Neural cell (in vitro differentiated cells): ENCODE data around the gene TSPAN17. TPM values are rescaled to one million over a fixed set of nuclear protein-coding genes. Genes with fewer than 3 reads are reported as not detected.

ENCODE experiments used
- H2AFZ ChIP-seq: fragments of 200-600, 300-800 bp; sonication (generic), shearing (Covaris generic); 2 replicates; pipeline ENCODE4 v1.6.0; 2014; ENCODE audit warnings: low read depth, mild to moderate bottlenecking, antibody characterized with exemption, low read length, moderate library complexity
- H3F3A ChIP-seq: fragments of 200-600 bp; shearing (Covaris generic); 2 replicates; pipeline ENCODE4 v1.6.1; 2016; ENCODE audit warnings: mild to moderate bottlenecking, moderate library complexity, mixed read lengths, antibody characterized with exemption, low read length; ENCODE audit not compliant: insufficient read depth, poor library complexity, severe bottlenecking
- H3K27ac ChIP-seq: fragments of 200-600, 300-800 bp; sonication (generic), shearing (Covaris generic); 2 replicates; pipeline ENCODE4 v1.5.1; 2014; ENCODE audit warnings: mild to moderate bottlenecking, low read length, moderate library complexity
- H3K27me3 ChIP-seq: fragments of 300-800, 200-600 bp; sonication (generic), shearing (Covaris generic); 2 replicates; pipeline ENCODE4 v1.6.0; 2014; ENCODE audit warnings: mild to moderate bottlenecking, low read depth, low read length, moderate library complexity; ENCODE audit not compliant: insufficient read depth
- H3K36me3 ChIP-seq: fragments of 300-800, 200-600 bp; sonication (generic), shearing (Covaris generic); 2 replicates; pipeline ENCODE4 v1.5.1; 2014; ENCODE audit warnings: mild to moderate bottlenecking, antibody characterized with exemption, low read length, moderate library complexity; ENCODE audit not compliant: insufficient read depth
- H3K4me2 ChIP-seq: fragments of 300-800, 200-600 bp; sonication (generic), shearing (Covaris generic); 2 replicates; pipeline ENCODE4 v1.6.0; 2014; ENCODE audit warnings: mild to moderate bottlenecking, low read length
- H3K4me3 ChIP-seq: fragments of 300-800, 200-600 bp; sonication (generic), shearing (Covaris generic); 2 replicates; pipeline ENCODE4 v1.5.1; 2014; ENCODE audit warnings: mild to moderate bottlenecking, low read length, moderate library complexity
- H3K79me2 ChIP-seq: fragments of 200-600 bp; shearing (Covaris generic); replicated peaks from 2 replicates; pipeline ENCODE4 v1.6.0; 2014; ENCODE audit warnings: mild to moderate bottlenecking, low read length, moderate library complexity; ENCODE audit not compliant: insufficient read depth
- H3K9ac ChIP-seq: fragments of 300-800, 200-600 bp; sonication (generic), shearing (Covaris generic); 2 replicates; pipeline ENCODE4 v1.6.1; 2016; ENCODE audit warnings: mild to moderate bottlenecking, low read length, mixed read lengths
- H3K9me2 ChIP-seq: fragments of 200-600 bp; shearing (Covaris generic); 2 replicates; pipeline ENCODE4 v1.6.1; 2016; ENCODE audit warnings: mild to moderate bottlenecking, low read length, mixed read lengths; ENCODE audit not compliant: insufficient read depth
- H3K9me3 ChIP-seq: fragments of 200-600, 300-800 bp; sonication (generic), shearing (Covaris generic); 2 replicates; pipeline ENCODE4 v1.6.1; 2016; ENCODE audit warnings: mild to moderate bottlenecking, mixed run types, low read length, moderate library complexity, mixed read lengths
- H4K20me1 ChIP-seq: fragments of 200-600 bp; shearing (Covaris generic); 2 replicates; pipeline ENCODE4 v1.6.1; 2016; ENCODE audit warnings: mild to moderate bottlenecking, mixed run types; ENCODE audit not compliant: insufficient read depth
- EP300 ChIP-seq: fragments of 450-650 bp; conservative IDR thresholded peaks from 2 replicates; pipeline ENCODE4 v1.6.1; 2014; ENCODE audit warnings: antibody characterized with exemption, mild to moderate bottlenecking, moderate library complexity; ENCODE audit not compliant: poor library complexity, severe bottlenecking
- EZH2 ChIP-seq: fragments of 200-600, 300-800 bp; shearing (Covaris generic), sonication (generic); IDR thresholded peaks from 2 replicates; pipeline ENCODE4 v1.6.1; 2014; ENCODE audit warnings: antibody characterized with exemption, low read length, borderline replicate concordance, mild to moderate bottlenecking; ENCODE audit not compliant: insufficient read depth, poor library complexity, severe bottlenecking
- MXI1 ChIP-seq: fragments of 450-650 bp; conservative IDR thresholded peaks from 2 replicates; pipeline ENCODE4 v1.6.1; 2014; ENCODE audit warnings: antibody characterized with exemption, mild to moderate bottlenecking; ENCODE audit not compliant: poor library complexity, severe bottlenecking
- POLR2AphosphoS5 ChIP-seq: IDR thresholded peaks from 2 replicates; pipeline ENCODE4 v1.6.1; 2012
- RAD21 ChIP-seq: fragments of 450-650 bp; conservative IDR thresholded peaks from 2 replicates; pipeline ENCODE4 v1.6.1; 2014; ENCODE audit warnings: antibody characterized with exemption, mild to moderate bottlenecking, moderate library complexity
- SMC3 ChIP-seq: fragments of 450-650 bp; conservative IDR thresholded peaks from 2 replicates; pipeline ENCODE4 v1.6.1; 2014; ENCODE audit warnings: antibody characterized with exemption, mild to moderate bottlenecking, moderate library complexity; ENCODE audit not compliant: poor library complexity
- TAF1 ChIP-seq: IDR thresholded peaks from 2 replicates; pipeline ENCODE4 v1.6.1; 2012; ENCODE audit warnings: low read depth
- polyA plus RNA-seq: library from polyadenylated mRNA; depleted of rRNA; stranded (reverse); fragments of >200 nt; gene quantifications from 2 replicates; pipeline ENCODE4 v1.2.3, GENCODE V29; 2014
- TF ChIP-seq, protein P1 (sequence below): IDR thresholded peaks from 2 replicates; pipeline ENCODE4 v1.6.1; 2012; ENCODE audit warnings: borderline replicate concordance
- TF ChIP-seq, protein P2 (sequence below): fragments of 450-650 bp; IDR thresholded peaks from 2 replicates; pipeline ENCODE4 v1.5.1; 2014; ENCODE audit warnings: antibody characterized with exemption, mild to moderate bottlenecking, moderate library complexity; ENCODE audit not compliant: poor library complexity, severe bottlenecking

Gene TSPAN17
- polyA plus RNA-seq, 1 donor from 2014 or later = 66.4 TPM

DNA sequence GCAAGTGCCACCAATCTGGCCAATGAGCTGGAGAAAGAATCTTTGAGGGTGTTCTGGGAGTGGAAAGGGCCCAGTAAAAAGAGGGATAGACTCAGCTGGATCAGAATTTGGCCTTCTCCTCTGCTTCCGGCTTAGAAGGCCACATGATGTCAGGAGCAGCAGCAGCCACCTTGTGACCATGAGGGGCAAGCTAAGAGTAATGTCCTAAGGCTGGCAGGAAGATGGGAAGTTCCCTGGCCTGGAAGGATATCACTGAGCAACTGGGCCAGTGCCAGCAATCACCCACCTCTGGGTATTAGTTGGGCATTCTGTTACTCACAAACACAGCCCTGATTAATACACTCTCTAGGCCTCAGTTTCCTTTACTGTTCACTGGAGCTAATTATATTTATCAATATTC is 44.2 kb downstream of the TSPAN17 start:
- Histone ChIP-seq H3K9me2 (no peaks in the 10 kb centered on the region), H3K27ac (no peak overlapping the region), H3K9me3 (no peaks in the 10 kb centered on the region), H4K20me1 (no peaks in the 10 kb centered on the region), H3K36me3 (no peaks in the 10 kb centered on the region), H3K79me2 (no peaks in the 10 kb centered on the region), H3K4me2 (no peak overlapping the region), H3K9ac (no peak overlapping the region), H3K4me3 (no peak overlapping the region), H3K27me3 (no peaks in the 10 kb centered on the region), H3F3A (no peaks in the 10 kb centered on the region), H2AFZ (no peak overlapping the region)
- TF ChIP-seq EZH2 (no peak), TAF1 (no peak), EP300 (no peak), SMC3 (no peak), RAD21 (no peak), POLR2AphosphoS5 (no peak), MXI1 (no peak)
- TF ChIP-seq, protein P1, sequence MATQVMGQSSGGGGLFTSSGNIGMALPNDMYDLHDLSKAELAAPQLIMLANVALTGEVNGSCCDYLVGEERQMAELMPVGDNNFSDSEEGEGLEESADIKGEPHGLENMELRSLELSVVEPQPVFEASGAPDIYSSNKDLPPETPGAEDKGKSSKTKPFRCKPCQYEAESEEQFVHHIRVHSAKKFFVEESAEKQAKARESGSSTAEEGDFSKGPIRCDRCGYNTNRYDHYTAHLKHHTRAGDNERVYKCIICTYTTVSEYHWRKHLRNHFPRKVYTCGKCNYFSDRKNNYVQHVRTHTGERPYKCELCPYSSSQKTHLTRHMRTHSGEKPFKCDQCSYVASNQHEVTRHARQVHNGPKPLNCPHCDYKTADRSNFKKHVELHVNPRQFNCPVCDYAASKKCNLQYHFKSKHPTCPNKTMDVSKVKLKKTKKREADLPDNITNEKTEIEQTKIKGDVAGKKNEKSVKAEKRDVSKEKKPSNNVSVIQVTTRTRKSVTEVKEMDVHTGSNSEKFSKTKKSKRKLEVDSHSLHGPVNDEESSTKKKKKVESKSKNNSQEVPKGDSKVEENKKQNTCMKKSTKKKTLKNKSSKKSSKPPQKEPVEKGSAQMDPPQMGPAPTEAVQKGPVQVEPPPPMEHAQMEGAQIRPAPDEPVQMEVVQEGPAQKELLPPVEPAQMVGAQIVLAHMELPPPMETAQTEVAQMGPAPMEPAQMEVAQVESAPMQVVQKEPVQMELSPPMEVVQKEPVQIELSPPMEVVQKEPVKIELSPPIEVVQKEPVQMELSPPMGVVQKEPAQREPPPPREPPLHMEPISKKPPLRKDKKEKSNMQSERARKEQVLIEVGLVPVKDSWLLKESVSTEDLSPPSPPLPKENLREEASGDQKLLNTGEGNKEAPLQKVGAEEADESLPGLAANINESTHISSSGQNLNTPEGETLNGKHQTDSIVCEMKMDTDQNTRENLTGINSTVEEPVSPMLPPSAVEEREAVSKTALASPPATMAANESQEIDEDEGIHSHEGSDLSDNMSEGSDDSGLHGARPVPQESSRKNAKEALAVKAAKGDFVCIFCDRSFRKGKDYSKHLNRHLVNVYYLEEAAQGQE = no peak
- TF ChIP-seq, protein P2, sequence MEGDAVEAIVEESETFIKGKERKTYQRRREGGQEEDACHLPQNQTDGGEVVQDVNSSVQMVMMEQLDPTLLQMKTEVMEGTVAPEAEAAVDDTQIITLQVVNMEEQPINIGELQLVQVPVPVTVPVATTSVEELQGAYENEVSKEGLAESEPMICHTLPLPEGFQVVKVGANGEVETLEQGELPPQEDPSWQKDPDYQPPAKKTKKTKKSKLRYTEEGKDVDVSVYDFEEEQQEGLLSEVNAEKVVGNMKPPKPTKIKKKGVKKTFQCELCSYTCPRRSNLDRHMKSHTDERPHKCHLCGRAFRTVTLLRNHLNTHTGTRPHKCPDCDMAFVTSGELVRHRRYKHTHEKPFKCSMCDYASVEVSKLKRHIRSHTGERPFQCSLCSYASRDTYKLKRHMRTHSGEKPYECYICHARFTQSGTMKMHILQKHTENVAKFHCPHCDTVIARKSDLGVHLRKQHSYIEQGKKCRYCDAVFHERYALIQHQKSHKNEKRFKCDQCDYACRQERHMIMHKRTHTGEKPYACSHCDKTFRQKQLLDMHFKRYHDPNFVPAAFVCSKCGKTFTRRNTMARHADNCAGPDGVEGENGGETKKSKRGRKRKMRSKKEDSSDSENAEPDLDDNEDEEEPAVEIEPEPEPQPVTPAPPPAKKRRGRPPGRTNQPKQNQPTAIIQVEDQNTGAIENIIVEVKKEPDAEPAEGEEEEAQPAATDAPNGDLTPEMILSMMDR = no peak

DNA sequence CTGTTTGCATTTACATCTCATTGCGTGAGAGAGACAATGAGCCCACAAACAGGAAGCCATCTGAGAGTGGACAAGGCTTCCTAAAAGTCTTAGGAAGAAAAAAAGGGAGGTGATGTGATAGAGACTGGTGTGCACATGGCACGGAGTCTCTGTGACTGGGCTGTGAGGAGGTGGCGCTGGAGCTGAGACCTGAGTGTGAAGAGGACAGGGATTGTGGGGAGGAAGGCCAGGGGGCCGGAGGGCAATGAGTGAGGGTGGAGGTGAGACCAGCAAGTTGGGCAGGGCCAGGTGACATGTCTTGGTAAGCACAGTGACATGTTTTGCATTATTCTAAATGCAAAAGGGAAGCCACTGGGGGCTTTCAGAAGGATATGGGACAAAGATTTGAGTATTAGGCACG is 45.0 kb downstream of the TSPAN17 start:
- Histone ChIP-seq H3K9ac (peak overlapping the region; percentile 14), H3K36me3 (no peaks in the 10 kb centered on the region), H3K27ac (peak overlapping the region; percentile 23), H3K27me3 (no peaks in the 10 kb centered on the region), H4K20me1 (no peaks in the 10 kb centered on the region), H3K4me2 (no peak overlapping the region), H3K9me3 (no peaks in the 10 kb centered on the region), H2AFZ (no peak overlapping the region), H3K79me2 (no peaks in the 10 kb centered on the region), H3F3A (no peaks in the 10 kb centered on the region), H3K4me3 (peak overlapping the region; percentile 27), H3K9me2 (no peaks in the 10 kb centered on the region)
- no peak for TF ChIP-seq TAF1
- TF ChIP-seq POLR2AphosphoS5 = no peak
- TF ChIP-seq EP300 = no peak
- TF ChIP-seq, protein P1 = no peak
- no peak for TF ChIP-seq MXI1
- no peak for TF ChIP-seq SMC3
